ENCODE measurements around the gene USF3. TPM values are rescaled to one million over a fixed set of nuclear protein-coding genes. Genes with fewer than 3 reads are reported as not detected.

Gene USF3
- total RNA-seq, 4 donors from 2014 or later, result 19.7 to 37.7 (median 27.2) TPM

DNA sequence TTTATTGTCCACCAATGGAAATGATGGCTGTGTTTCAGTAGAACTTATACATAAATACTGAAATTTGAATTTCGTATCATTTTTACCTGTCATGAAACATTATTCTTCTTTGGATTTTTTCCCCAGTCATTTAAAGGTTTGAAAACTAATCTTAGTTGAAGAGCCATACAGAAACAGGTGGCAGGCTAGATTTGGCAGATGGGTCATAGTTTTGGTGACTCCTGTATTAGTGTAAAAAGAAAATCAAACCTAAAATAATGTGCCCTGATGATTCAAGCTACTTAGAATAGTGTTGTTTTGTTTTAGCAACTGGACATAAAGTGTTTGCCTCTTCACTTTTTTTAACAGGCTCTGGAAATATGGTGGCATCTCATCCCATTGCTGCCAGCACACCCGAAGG lies 95.2 kb downstream of the USF3 start:
- ATAC-seq (ENCODE audit: low FRiP score), result no peak
- no peak for DNase-seq (ENCODE audit: low spot score)
- TF ChIP-seq, protein P1, sequence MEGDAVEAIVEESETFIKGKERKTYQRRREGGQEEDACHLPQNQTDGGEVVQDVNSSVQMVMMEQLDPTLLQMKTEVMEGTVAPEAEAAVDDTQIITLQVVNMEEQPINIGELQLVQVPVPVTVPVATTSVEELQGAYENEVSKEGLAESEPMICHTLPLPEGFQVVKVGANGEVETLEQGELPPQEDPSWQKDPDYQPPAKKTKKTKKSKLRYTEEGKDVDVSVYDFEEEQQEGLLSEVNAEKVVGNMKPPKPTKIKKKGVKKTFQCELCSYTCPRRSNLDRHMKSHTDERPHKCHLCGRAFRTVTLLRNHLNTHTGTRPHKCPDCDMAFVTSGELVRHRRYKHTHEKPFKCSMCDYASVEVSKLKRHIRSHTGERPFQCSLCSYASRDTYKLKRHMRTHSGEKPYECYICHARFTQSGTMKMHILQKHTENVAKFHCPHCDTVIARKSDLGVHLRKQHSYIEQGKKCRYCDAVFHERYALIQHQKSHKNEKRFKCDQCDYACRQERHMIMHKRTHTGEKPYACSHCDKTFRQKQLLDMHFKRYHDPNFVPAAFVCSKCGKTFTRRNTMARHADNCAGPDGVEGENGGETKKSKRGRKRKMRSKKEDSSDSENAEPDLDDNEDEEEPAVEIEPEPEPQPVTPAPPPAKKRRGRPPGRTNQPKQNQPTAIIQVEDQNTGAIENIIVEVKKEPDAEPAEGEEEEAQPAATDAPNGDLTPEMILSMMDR (IDR thresholded peaks at IDR 0.05), result no peak

DNA sequence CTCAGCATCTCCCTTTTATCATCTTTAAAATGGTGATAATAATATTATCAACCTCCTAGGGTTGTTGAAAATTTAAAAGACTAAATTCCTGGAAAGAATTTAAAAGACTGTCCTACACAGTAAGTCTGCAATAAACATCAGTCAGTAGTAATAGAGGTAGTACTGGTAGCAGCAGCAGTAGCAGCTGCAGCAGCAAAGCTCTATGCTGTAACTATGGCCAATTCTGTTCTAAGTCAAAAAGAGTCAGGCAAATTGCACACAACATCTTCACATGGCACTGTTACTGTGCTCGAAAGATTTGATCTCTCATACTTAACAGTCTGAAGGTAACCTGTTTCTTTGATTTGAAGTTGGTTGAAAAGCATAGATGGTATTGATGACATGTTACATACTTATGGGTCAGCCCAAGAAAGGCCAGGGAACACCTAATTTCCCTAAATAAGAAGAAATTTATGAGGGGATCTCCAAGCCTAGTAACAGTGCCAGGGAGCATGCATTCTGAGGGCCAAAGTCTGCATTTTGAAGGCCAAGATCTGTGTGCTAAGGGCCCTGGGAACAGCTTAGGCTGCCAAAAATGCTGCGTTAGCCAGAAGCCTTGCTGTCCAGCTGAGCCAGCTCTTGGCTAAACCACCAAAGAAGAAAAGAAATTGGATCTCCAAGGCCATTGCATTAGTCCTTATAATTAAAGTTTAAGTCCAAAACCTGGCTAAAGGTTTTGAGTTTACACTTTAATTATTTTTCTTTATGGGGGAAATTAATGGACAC lies 95.8 kb downstream of the USF3 start:
- ATAC-seq (ENCODE audit: low FRiP score) (no peak), DNase-seq (ENCODE audit: low spot score) (no peak)
- TF ChIP-seq, protein P1 (IDR thresholded peaks at IDR 0.05), result no peak

Small RNA genes lying within 50 kb of the gene (small RNA-seq; reads per million reads assigned to genes)
- gene RN7SL767P, result not detected

Other genes with a start within 250 kb of the USF3 start
- 10 to 100 TPM in 1 of 4 donors, 1 to 10 TPM in 3; 7.3 to 16.2 (median 9.0) TPM for gene SPICE1, start 181.5 kb downstream of the USF3 start, total RNA-seq
- gene SIDT1, start 164.1 kb downstream of the USF3 start, total RNA-seq, result 1 to 10 TPM; 2.7 to 7.4 (median 5.1) TPM
- gene NAA50, start 49.6 kb upstream of the USF3 start, total RNA-seq, result 100 to 1,000 TPM in 3 of 4 donors, 10 to 100 TPM in 1; 64.9 to 185 (median 171) TPM
- 10 to 100 TPM; 47.0 to 53.4 (median 50.1) TPM for gene ATP6V1A, start 50.4 kb upstream of the USF3 start, total RNA-seq
- gene GRAMD1C, start 142.1 kb upstream of the USF3 start, total RNA-seq, result 10 to 100 TPM in 1 of 4 donors, 1 to 10 TPM in 3; 1.4 to 10.9 (median 4.9) TPM